H1 (cell line): ENCODE results near the gene DOK7. TPM values are rescaled to one million over a fixed set of nuclear protein-coding genes. Genes with fewer than 3 reads are reported as not detected.

Source experiments
- CTCF ChIA-PET: fragments of 300-600 bp; sonication (Branson Sonifier 250); formaldehyde crosslinking; loops from one replicate; lab custom pipeline; 2021; ENCODE audit not compliant: partially characterized antibody; lab: Charles Lee
- POLR2A ChIA-PET: fragments of 300-600 bp; sonication (Branson Sonifier 250); formaldehyde crosslinking; loops from one replicate; lab custom pipeline; 2021; ENCODE audit warnings: inconsistent platforms; ENCODE audit not compliant: partially characterized antibody; lab: Charles Lee
- DNase-seq, 2 experiments: peaks; one replicate each; pipeline versions ENCODE4 v3.0.0 to v3.0.0-alpha.2; 2010 to 2022; ENCODE audit warnings: low spot score in 2 of 2, low read depth in 1 of 2, mixed read lengths in 1 of 2
- FAIRE-seq: peaks from 2 replicates; lab custom pipeline; 2011; peaks lifted over from hg19 to GRCh38; lab: Jason Lieb, UNC
- H2AFZ ChIP-seq: 2 replicates; pipeline ENCODE4 v1.8.1; 2012; ENCODE audit warnings: low read length, inconsistent platforms
- H2AK5ac ChIP-seq: 2 replicates; pipeline ENCODE4 v1.6.1; 2013; ENCODE audit warnings: low read depth, low read length
- H2BK120ac ChIP-seq: replicated peaks from 2 replicates; pipeline ENCODE3; 2013; ENCODE audit warnings: low read depth, low read length, inconsistent platforms
- H2BK12ac ChIP-seq: 2 replicates; pipeline ENCODE4 v1.6.1; 2013; ENCODE audit warnings: low read depth, low read length
- H2BK15ac ChIP-seq: 2 replicates; pipeline ENCODE4 v1.6.1; 2013; ENCODE audit warnings: low read length
- H2BK20ac ChIP-seq: 2 replicates; pipeline ENCODE4 v1.6.1; 2013; ENCODE audit warnings: low read length
- H2BK5ac ChIP-seq: 2 replicates; pipeline ENCODE4 v1.6.1; 2013; ENCODE audit warnings: low read depth, low read length
- H3K14ac ChIP-seq: 2 replicates; pipeline ENCODE4 v1.6.1; 2013; ENCODE audit warnings: inconsistent platforms; ENCODE audit not compliant: insufficient read length
- H3K18ac ChIP-seq: 2 replicates; pipeline ENCODE4 v1.6.1; 2013; ENCODE audit warnings: low read length; ENCODE audit errors: extremely low read depth
- H3K23ac ChIP-seq: 2 replicates; pipeline ENCODE4 v1.6.1; 2013; ENCODE audit warnings: inconsistent platforms; ENCODE audit not compliant: insufficient read length
- H3K23me2 ChIP-seq: 2 replicates; pipeline ENCODE4 v1.6.1; 2013; ENCODE audit warnings: low read depth, low read length
- H3K27ac ChIP-seq: 2 replicates; pipeline ENCODE4 v1.6.1; 2011; ENCODE audit warnings: low read depth, low read length, inconsistent platforms
- H3K27me3 ChIP-seq, 4 experiments: replicated peaks in 1 of 4; 1 replicate in 1 of 4; 2 replicates in 3 of 4; pipeline versions ENCODE4 v1.6.1 to v1.8.1; 2011 to 2013; ENCODE audit warnings: low read length in 3 of 4, mild to moderate bottlenecking in 3 of 4, inconsistent platforms in 2 of 4, mixed read lengths in 2 of 4, moderate library complexity in 1 of 4; ENCODE audit not compliant: control insufficient read depth in 3 of 4, insufficient read depth in 3 of 4; ENCODE audit errors: extremely low read depth in 1 of 4
- H3K36me3 ChIP-seq, 4 experiments: 2 replicates each; pipeline versions ENCODE4 v1.6.1 to v1.8.1; 2011 to 2013; ENCODE audit warnings: mild to moderate bottlenecking in 4 of 4, low read length in 3 of 4, moderate library complexity in 2 of 4, control low read depth in 1 of 4, inconsistent platforms in 1 of 4; ENCODE audit not compliant: insufficient read depth in 4 of 4, control insufficient read depth in 2 of 4
- H3K4ac ChIP-seq: replicated peaks from 2 replicates; pipeline ENCODE3; 2013; ENCODE audit warnings: low read length, low read depth, mixed read lengths, inconsistent platforms; ENCODE audit not compliant: insufficient read length
- H3K4me1 ChIP-seq, 4 experiments: replicated peaks in 1 of 4; 1 replicate in 1 of 4; 2 replicates in 3 of 4; pipeline versions ENCODE4 v1.6.1 to v1.8.1; 2011 to 2013; ENCODE audit warnings: low read length in 3 of 4, inconsistent platforms in 2 of 4, mixed read lengths in 1 of 4; ENCODE audit not compliant: insufficient read depth in 4 of 4, control insufficient read depth in 3 of 4
- H3K4me2 ChIP-seq, 2 experiments: 2 replicates each; pipeline versions ENCODE4 v1.6.1 to v1.8.1; 2011 to 2013; ENCODE audit warnings: low read depth in 2 of 2, low read length in 2 of 2, control low read depth in 1 of 2, inconsistent platforms in 1 of 2, mild to moderate bottlenecking in 1 of 2; ENCODE audit not compliant: insufficient read depth in 1 of 2
- H3K4me3 ChIP-seq, 4 experiments: fragments of 200-600, 300-600 bp in 1 of 4; sonication (generic), shearing (Covaris generic), sonication (Bioruptor Twin) in 1 of 4; 2 replicates each; pipeline versions ENCODE4 v1.5.1 to v1.8.1; 2011 to 2016; ENCODE audit warnings: low read length in 4 of 4, low read depth in 3 of 4, control low read depth in 2 of 4, inconsistent platforms in 2 of 4, mild to moderate bottlenecking in 2 of 4, mixed read lengths in 1 of 4, moderate library complexity in 1 of 4; ENCODE audit not compliant: insufficient read depth in 2 of 4; ENCODE audit errors: extremely low read depth in 1 of 4
- H3K56ac ChIP-seq: replicated peaks from 2 replicates; pipeline ENCODE3; 2013; ENCODE audit warnings: low read depth, mild to moderate bottlenecking, mixed read lengths, low read length, inconsistent platforms; ENCODE audit not compliant: insufficient read length
- H3K79me1 ChIP-seq: 2 replicates; pipeline ENCODE4 v1.6.1; 2013; ENCODE audit warnings: low read depth, low read length, control low read depth
- H3K79me2 ChIP-seq, 2 experiments: 2 replicates each; pipeline versions ENCODE4 v1.6.1 to v1.8.1; 2012 to 2013; ENCODE audit warnings: low read length in 2 of 2, mild to moderate bottlenecking in 2 of 2, inconsistent platforms in 1 of 2; ENCODE audit not compliant: insufficient read depth in 2 of 2, control insufficient read depth in 1 of 2
- H3K9ac ChIP-seq, 4 experiments: replicated peaks in 1 of 4; 1 replicate in 1 of 4; 2 replicates in 3 of 4; pipeline versions ENCODE4 v1.6.1 to v1.8.1; 2011 to 2013; ENCODE audit warnings: low read depth in 3 of 4, low read length in 3 of 4, control low read depth in 2 of 4, mild to moderate bottlenecking in 2 of 4, moderate library complexity in 2 of 4, inconsistent platforms in 1 of 4; ENCODE audit errors: extremely low read depth in 1 of 4
- H3K9me3 ChIP-seq, 2 experiments: 2 replicates each; pipeline versions ENCODE4 v1.6.1 to v1.8.1; 2012 to 2013; ENCODE audit warnings: mild to moderate bottlenecking in 2 of 2, moderate library complexity in 2 of 2, control low read depth in 1 of 2, inconsistent platforms in 1 of 2, low read depth in 1 of 2, low read length in 1 of 2, mixed read lengths in 1 of 2; ENCODE audit not compliant: insufficient read depth in 2 of 2
- H4K20me1 ChIP-seq, 2 experiments: replicated peaks in 1 of 2; 2 replicates each; pipeline versions ENCODE3 to v1.8.1; 2011 to 2013; ENCODE audit warnings: inconsistent platforms in 2 of 2, low read length in 2 of 2, mild to moderate bottlenecking in 1 of 2; ENCODE audit not compliant: insufficient read depth in 2 of 2, control insufficient read depth in 1 of 2
- H4K5ac ChIP-seq: 2 replicates; pipeline ENCODE4 v1.6.1; 2013; ENCODE audit warnings: low read length, low read depth, mixed read lengths, inconsistent platforms; ENCODE audit not compliant: insufficient read length
- H4K8ac ChIP-seq: 2 replicates; pipeline ENCODE4 v1.8.0; 2013; ENCODE audit warnings: mild to moderate bottlenecking, moderate library complexity, low read length, inconsistent platforms; ENCODE audit not compliant: insufficient read depth; ENCODE audit errors: extremely low read depth
- H4K91ac ChIP-seq: replicated peaks from 2 replicates; pipeline ENCODE3; 2013; ENCODE audit warnings: low read length, mixed read lengths, inconsistent platforms; ENCODE audit not compliant: insufficient read length
- BCL11A ChIP-seq, 2 experiments: IDR thresholded peaks; one replicate each; pipeline ENCODE4 v1.6.1; 2011; ENCODE audit warnings: low read depth in 2 of 2, low read length in 2 of 2, mild to moderate bottlenecking in 2 of 2
- CEBPB ChIP-seq: IDR thresholded peaks from 2 replicates; pipeline ENCODE4 v1.6.1; 2012; ENCODE audit warnings: low read depth, low read length
- EZH2 ChIP-seq: fragments of 200-600 bp; sonication (generic); IDR thresholded peaks from 2 replicates; pipeline ENCODE4 v1.7.1; 2012; ENCODE audit warnings: low read depth, mild to moderate bottlenecking, moderate library complexity, low read length, inconsistent platforms; ENCODE audit not compliant: severe bottlenecking
- GABPA ChIP-seq: IDR thresholded peaks from 2 replicates; pipeline ENCODE4 v1.6.1; 2011; ENCODE audit warnings: mild to moderate bottlenecking, low read length, moderate library complexity, borderline replicate concordance; ENCODE audit not compliant: insufficient read depth
- POLR2A ChIP-seq, 2 experiments: IDR thresholded peaks; 1 replicate in 1 of 2; 2 replicates in 1 of 2; pipeline ENCODE4 v1.6.1; 2011; ENCODE audit warnings: low read depth in 2 of 2, low read length in 2 of 2, mild to moderate bottlenecking in 2 of 2; ENCODE audit errors: control extremely low read depth in 1 of 2
- RBBP5 ChIP-seq: IDR thresholded peaks from 2 replicates; pipeline ENCODE4 v1.7.1; 2012; ENCODE audit warnings: low read depth, mild to moderate bottlenecking, inconsistent platforms, low read length, moderate library complexity, borderline replicate concordance
- RNF2 ChIP-seq: fragments of 200-900, 300-1000 bp; sonication (generic); IDR thresholded peaks from 2 replicates; pipeline ENCODE4 v1.7.1; 2016; ENCODE audit warnings: borderline replicate concordance, low read depth, mild to moderate bottlenecking, antibody characterized with exemption, low read length; ENCODE audit not compliant: poor library complexity, severe bottlenecking; ENCODE audit errors: missing control alignments
- SIX5 ChIP-seq: IDR thresholded peaks from 2 replicates; pipeline ENCODE4 v1.6.1; 2011; ENCODE audit warnings: mild to moderate bottlenecking, low read depth, low read length
- TBP ChIP-seq: IDR thresholded peaks from 2 replicates; pipeline ENCODE4 v1.6.1; 2011; ENCODE audit warnings: low read depth, low read length, improper control_type of control experiment
- ZNF274 ChIP-seq: IDR thresholded peaks from 2 replicates; pipeline ENCODE4 v1.7.0; 2012; ENCODE audit warnings: low read length, borderline replicate concordance; ENCODE audit errors: extremely low read depth
- WGBS, 2 experiments: shearing (Covaris generic) in 1 of 2; methylation state at CpG; one replicate each; pipeline versions ENCODE4 v1.1.6 to v1.1.7; 2013 to 2015; ENCODE audit warnings: low lambda C conversion rate in 2 of 2, mixed read lengths in 2 of 2, inconsistent platforms in 1 of 2, low coverage in 1 of 2, missing lambda C conversion rate in 1 of 2; ENCODE audit not compliant: insufficient replicate concordance in 2 of 2, insufficient coverage in 1 of 2, insufficient read length in 1 of 2; ENCODE audit errors: extremely low coverage in 1 of 2, missing lambda C conversion rate in 1 of 2; 5-methylcytosine and 5-hydroxymethylcytosine counted together
- polyA plus RNA-seq, 7 experiments: library from polyadenylated mRNA; depleted of rRNA in 3 of 7; stranded (reverse) in 5 of 7; unstranded in 2 of 7; fragments of >200 nt in 5 of 7; fragments of 200-250 nt in 2 of 7; gene quantifications; 1 replicate in 5 of 7; 2 replicates in 1 of 7; 4 replicates in 1 of 7; pipeline versions ENCODE4 v1.2.1 to v1.2.3, GENCODE V29; 2011 to 2013; ENCODE audit warnings: missing spikeins in 2 of 7, mixed read lengths in 2 of 7
- total RNA-seq: library from RNA; stranded (reverse); fragmentation: NEBNext Ultra II Directional; extraction: Animal tissue kit (Norgen Biotek cat#: 25700); gene quantifications from 2 replicates; pipeline ENCODE4 v1.2.1, GENCODE V29; 2021
- TF ChIP-seq, protein P1 (sequence below): IDR thresholded peaks from 2 replicates; pipeline ENCODE4 v1.6.1; 2012; ENCODE audit warnings: low read length, inconsistent platforms

DOK7 gene
- total and polyA plus RNA-seq, 2 of the 8 experiments (the other 6 are each of a cell fraction or from before 2014, with no cell fraction given): 0.32 TPM; not detected in 1

- CTCF ChIA-PET: interaction anchor here (0.7 to 6.6 kb wide), 13 partner anchors 9 to 1258 kb away, joined by 3 to 32 read pairs (median 6); no protein-coding TSS in a partner anchor
- Histone ChIP-seq H3K23ac (no peak overlapping the region), H4K5ac (no peak overlapping the region), H4K91ac (no peak overlapping the region), H3K9ac (no peak overlapping the region), H2BK120ac (no peak overlapping the region), H3K27me3 (no peaks in the 10 kb centered on the region), H3K23me2 (no peaks in the 10 kb centered on the region), H3K4ac (no peak overlapping the region), H3K79me1 (no peaks in the 10 kb centered on the region), H3K4me1 (no peaks in the 10 kb centered on the region; a peak in 2 of 7 replicates), H3K14ac (no peak overlapping the region), H3K36me3 (peaks cover 0 to 4% (median 0%) of the 10 kb centered on the region in 4 experiments; a peak in 2 of 8 replicates), H3K4me3 (no peak overlapping the region), H2BK12ac (no peak overlapping the region), H2BK20ac (no peak overlapping the region), H2BK5ac (no peak overlapping the region), H3K79me2 (no peaks in the 10 kb centered on the region), H2AFZ (no peak overlapping the region), H3K56ac (no peak overlapping the region), H4K8ac (no peak overlapping the region), H2AK5ac (no peak overlapping the region), H3K9me3 (no peaks in the 10 kb centered on the region), H3K18ac (no peak overlapping the region), H2BK15ac (no peak overlapping the region), H3K4me2 (no peak overlapping the region), H3K27ac (no peak overlapping the region), H4K20me1 (peaks cover 2 to 4% of the 10 kb centered on the region in 2 experiments)
- DNase-seq (no peak), FAIRE-seq (no peak)
- 88% methylated on average over 15 of the region's 15 CpGs; no CpG with 5 or more reads in 1 of the 2 experiments for WGBS, 2 experiments
- POLR2A ChIA-PET: no interaction called here
- TF ChIP-seq CEBPB (no peak), RBBP5 (no peak), ZNF274 (no peak), EZH2 (no peak), BCL11A (IDR thresholded peaks at IDR 0.05; ENCODE audit: low read depth in 2 of 2, low read length in 2 of 2) (no peak), POLR2A (IDR thresholded peaks at IDR 0.05; ENCODE audit: control extremely low read depth in 1 of 2, low read depth in 2 of 2, low read length in 2 of 2) (no peak), GABPA (no peak), TBP (no peak), RNF2 (no peak), SIX5 (no peak)
- TF ChIP-seq, protein P1, sequence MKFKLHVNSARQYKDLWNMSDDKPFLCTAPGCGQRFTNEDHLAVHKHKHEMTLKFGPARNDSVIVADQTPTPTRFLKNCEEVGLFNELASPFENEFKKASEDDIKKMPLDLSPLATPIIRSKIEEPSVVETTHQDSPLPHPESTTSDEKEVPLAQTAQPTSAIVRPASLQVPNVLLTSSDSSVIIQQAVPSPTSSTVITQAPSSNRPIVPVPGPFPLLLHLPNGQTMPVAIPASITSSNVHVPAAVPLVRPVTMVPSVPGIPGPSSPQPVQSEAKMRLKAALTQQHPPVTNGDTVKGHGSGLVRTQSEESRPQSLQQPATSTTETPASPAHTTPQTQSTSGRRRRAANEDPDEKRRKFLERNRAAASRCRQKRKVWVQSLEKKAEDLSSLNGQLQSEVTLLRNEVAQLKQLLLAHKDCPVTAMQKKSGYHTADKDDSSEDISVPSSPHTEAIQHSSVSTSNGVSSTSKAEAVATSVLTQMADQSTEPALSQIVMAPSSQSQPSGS: no peak
Observed at GRCh38 chr4:3419836-3420605, 43.1 kb upstream of the DOK7 start.
